NOMO-1 treated with dmso at 0.1 percent for 144 hours (cell line): ENCODE data around the gene NAPB.
"Not testable (repeated sequence)": the region's sequence is repeated elsewhere in the genome, so short reads cannot be mapped to it uniquely, and the experiment has no call there.

Experiments
- DNase-seq: peaks from one replicate; lab custom pipeline; 2025; ENCODE audit not compliant: unreplicated experiment; lab: John Stamatoyannopoulos, UW

The NAPB gene

GRCh38 chr20:23420943-23421931 lies at the start of gene NAPB:
Gene NAPB, minus strand, starts transcription at chr20:23421488. Its CDS starts 86 bp downstream, at chr20:23421402.
- peak; percentile 89 for DNase-seq

- DNase-seq: not testable (repeated sequence)
These were observed 45.7 kb upstream of the NAPB start for GRCh38 chr20:23466961-23467360.

- DNase-seq: no peak
These were observed 39.9 kb upstream of the NAPB start for GRCh38 chr20:23461180-23461579.

- DNase-seq: no peak
These were observed 38.3 kb upstream of the NAPB start for GRCh38 chr20:23459461-23460150.

GRCh38 chr20:23456873-23457272 lies 35.6 kb upstream of the NAPB start:
- no peak for DNase-seq

DNA sequence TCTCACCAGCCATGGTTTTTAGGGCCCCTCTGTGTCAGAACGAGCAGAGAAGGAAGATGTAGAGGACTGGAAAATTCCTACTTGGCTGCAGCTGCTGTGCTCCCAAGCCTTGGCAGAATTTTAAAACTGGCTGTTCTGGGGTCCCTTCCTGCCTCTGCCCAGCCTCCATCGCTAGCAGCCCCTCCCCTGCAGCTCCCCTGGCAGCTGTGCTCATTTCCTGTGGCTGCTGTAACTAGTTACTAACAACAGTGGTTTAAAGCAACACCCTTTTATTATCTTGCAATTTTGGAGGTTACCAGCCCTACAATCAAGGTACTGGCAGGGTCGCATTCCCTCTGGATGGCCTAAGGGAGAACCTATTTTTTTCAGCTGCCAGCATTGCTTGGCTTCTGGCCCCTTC lies 35.1 kb upstream of the NAPB start:
- no peak for DNase-seq

DNA sequence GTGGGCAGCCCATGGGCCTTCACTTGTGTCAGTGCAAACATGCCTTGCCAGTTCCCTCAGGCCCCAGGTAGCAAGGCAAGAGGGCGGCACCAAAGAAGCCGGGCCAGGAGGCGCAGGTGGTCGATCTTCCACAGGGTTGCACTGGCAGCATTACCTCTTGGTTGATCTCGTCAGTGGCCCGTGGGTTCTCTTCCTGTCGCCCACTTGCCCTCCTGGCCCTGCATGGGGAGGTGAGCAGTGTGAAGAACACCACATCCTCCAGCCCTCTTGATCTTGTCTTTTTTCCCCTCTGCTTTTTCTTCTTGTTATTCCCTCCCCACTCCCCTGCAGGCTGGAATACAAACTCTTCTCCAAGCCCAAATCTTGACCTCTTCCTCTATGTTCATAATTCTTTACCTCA lies 34.4 kb upstream of the NAPB start:
- no peak for DNase-seq

DNA sequence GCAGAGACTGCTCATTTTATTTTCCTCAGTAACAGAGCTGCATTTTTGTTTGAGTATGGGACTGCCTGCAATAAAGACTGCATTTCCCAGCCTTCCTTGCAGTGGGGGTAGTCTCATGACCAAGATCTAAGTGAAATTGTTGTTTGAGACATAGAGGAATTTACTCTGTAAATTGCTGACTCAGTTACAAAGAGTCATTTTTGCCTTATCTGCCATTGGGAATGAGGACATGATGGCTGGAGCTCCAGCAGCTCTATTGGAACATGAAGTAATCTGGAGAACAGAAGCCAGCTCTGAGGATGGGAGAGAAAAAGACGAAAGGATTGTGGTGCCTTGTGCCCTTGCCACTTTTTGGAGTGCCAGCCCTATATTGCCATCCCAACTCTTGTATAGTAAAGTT lies 33.5 kb upstream of the NAPB start:
- no peak for DNase-seq

- no peak for DNase-seq
These were observed 32.6 kb upstream of the NAPB start for GRCh38 chr20:23453549-23454543.

GRCh38 chr20:23452776-23453175 lies 31.5 kb upstream of the NAPB start, which contains the start of gene CST11:
Gene CST11, minus strand, starts transcription at chr20:23452876. Its CDS starts 65 bp downstream, at chr20:23452811.
- no peak for DNase-seq

DNA sequence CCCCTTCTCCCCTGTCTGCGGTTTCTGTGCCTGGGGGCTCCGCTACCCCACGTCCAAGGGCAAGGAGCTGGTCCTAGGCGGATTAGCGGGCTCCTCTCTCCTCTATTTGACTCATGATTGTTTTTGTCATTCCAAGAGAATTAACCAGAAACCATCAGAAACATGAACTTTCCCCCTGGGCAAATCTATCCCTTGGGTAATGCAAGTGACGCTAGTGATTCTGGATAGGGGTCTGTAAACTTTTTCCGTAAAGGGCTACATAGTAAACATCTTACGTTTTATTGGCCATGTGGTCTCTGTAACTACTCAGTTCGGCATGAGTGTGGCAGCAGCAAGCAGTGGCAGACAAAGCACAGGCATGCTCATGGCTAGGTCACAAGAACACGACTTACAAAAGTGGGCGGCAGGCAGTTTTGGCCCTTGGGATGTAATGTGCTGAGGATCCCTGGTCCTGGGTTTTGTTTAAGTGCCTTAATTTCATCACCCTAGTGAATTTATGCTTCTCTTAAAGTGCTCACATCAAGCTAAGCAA lies 30.7 kb upstream of the NAPB start:
- no peak for DNase-seq

DNA sequence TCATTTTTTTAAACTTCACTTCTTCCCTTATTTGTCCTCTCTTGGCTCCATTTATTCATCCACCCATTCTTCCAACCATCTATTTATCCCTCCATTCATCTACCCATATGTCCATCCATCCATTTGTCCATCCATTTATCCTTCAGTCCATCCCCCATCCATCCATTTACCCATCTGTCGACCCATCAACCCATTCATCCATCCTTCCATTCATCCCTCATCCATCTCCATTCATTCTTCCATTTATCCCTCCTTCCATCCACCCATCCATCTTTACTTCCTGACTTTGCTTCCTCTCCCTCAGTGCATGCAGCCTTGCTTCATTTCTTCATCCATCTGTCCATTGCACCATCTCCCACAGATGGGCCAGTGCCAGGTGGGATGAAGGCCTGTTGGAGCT lies 29.6 kb upstream of the NAPB start:
- DNase-seq: no peak

- DNase-seq: peak; percentile 26
These were observed 28.1 kb upstream of the NAPB start for GRCh38 chr20:23449421-23449820.

DNA sequence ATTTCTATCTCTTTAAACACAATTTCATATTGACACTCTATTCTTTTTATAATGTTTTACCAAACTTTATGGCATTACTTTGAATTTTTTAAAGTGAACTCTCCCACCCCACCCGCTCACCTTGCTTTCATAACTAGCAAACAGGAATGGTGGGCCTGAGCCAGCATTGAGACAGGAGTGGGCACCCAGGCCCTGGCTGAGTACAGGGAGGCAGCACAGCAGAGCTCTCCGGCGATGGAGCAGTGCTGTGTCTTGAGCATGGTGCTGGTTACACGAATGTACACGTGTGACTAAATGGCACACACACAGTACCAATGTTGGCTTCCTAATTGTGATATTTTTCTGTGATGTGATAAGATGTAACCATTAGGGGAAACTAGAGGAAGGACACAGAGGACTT lies 26.9 kb upstream of the NAPB start:
- no peak for DNase-seq

GRCh38 chr20:23446505-23446904 lies 25.2 kb upstream of the NAPB start:
- no peak for DNase-seq

GRCh38 chr20:23445596-23446217 lies 24.4 kb upstream of the NAPB start:
- no peak for DNase-seq

- DNase-seq: no peak
These were observed 23.6 kb upstream of the NAPB start for GRCh38 chr20:23444859-23445258.

GRCh38 chr20:23442436-23442835 lies 21.1 kb upstream of the NAPB start:
- no peak for DNase-seq

DNA sequence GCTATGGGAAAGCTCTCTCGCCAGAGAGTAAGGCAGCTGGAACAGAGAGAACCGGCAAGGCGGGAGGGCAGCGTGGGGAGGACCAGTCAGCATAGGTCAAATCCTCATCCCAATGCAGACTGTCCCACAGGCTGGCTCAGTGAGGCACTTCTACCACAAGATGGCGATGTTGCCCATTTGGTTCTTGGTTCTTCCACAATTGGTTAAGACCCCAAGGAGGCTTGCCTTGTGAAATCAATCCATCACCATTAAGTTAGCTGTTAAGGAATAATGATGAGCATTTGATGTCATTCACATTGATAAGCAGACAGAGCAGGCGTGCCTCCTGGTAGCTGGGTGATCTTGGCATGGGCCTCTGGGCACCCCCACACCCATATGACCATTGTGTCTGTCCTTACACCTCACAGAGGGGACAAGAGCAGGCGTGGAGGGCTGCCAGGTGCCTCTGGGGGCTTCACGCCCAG lies 20.6 kb upstream of the NAPB start:
- peak; percentile 22 for DNase-seq

- DNase-seq: no peak
These were observed 18.7 kb upstream of the NAPB start for GRCh38 chr20:23440004-23440403.
